ENCODE results near the gene ESPN.
"Not testable (repeated sequence)": the region's sequence is repeated elsewhere in the genome, so short reads cannot be mapped to it uniquely, and the experiment has no call there.

The ESPN gene

GRCh38 chr1:6431645-6432579 is 7.3 kb downstream of the ESPN start:
- WGBS, result 70% methylated on average over 11 of the region's 13 CpGs
- H3K9me3 ChIP-seq (ENCODE audit: insufficient read depth, low read depth, low read length); H3K4me3 ChIP-seq (ENCODE audit: low read length); H3K4me1 ChIP-seq (ENCODE audit: insufficient read depth, low read length); H3K27ac ChIP-seq (ENCODE audit: low read depth, low read length); H3K9ac ChIP-seq (ENCODE audit: low read depth, low read length); H3K36me3 ChIP-seq (ENCODE audit: insufficient read depth, low read length): not testable (repeated sequence)
- peaks cover 13% of the 10 kb centered on the region for H3K27me3 ChIP-seq (ENCODE audit: insufficient read depth, low read length)

- H3K9me3 ChIP-seq (ENCODE audit: insufficient read depth, low read depth, low read length), result no peaks in the 10 kb centered on the region
- WGBS, result 93% methylated on average over 5 of the region's 5 CpGs
- H3K9ac ChIP-seq (ENCODE audit: low read depth, low read length), result no peak overlapping the region
- H3K36me3 ChIP-seq (ENCODE audit: insufficient read depth, low read length), result no peaks in the 10 kb centered on the region
- H3K4me3 ChIP-seq (ENCODE audit: low read length), result no peak overlapping the region
- no peak overlapping the region for H3K27ac ChIP-seq (ENCODE audit: low read depth, low read length)
- H3K4me1 ChIP-seq (ENCODE audit: insufficient read depth, low read length), result no peaks in the 10 kb centered on the region; the same call in 1 of the 2 replicates
- peaks cover 10% of the 10 kb centered on the region for H3K27me3 ChIP-seq (ENCODE audit: insufficient read depth, low read length)
Observed at GRCh38 chr1:6434186-6434585, 9.6 kb downstream of the ESPN start.

- H3K27ac ChIP-seq (ENCODE audit: low read depth, low read length), result no peak overlapping the region
- H3K4me1 ChIP-seq (ENCODE audit: insufficient read depth, low read length), result no peaks in the 10 kb centered on the region; the same call in 1 of the 2 replicates
- H3K9me3 ChIP-seq (ENCODE audit: insufficient read depth, low read depth, low read length), result no peaks in the 10 kb centered on the region
- peaks cover 19% of the 10 kb centered on the region for H3K27me3 ChIP-seq (ENCODE audit: insufficient read depth, low read length)
- no peak overlapping the region for H3K9ac ChIP-seq (ENCODE audit: low read depth, low read length)
- 95% methylated on average over 15 of the region's 15 CpGs for WGBS
- no peaks in the 10 kb centered on the region for H3K36me3 ChIP-seq (ENCODE audit: insufficient read depth, low read length)
- no peak overlapping the region for H3K4me3 ChIP-seq (ENCODE audit: low read length)
Observed at GRCh38 chr1:6435129-6435528, 10.6 kb downstream of the ESPN start.

- no peak overlapping the region for H3K27ac ChIP-seq (ENCODE audit: low read depth, low read length)
- no peaks in the 10 kb centered on the region for H3K9me3 ChIP-seq (ENCODE audit: insufficient read depth, low read depth, low read length)
- H3K27me3 ChIP-seq (ENCODE audit: insufficient read depth, low read length), result peaks cover 20% of the 10 kb centered on the region
- H3K4me1 ChIP-seq (ENCODE audit: insufficient read depth, low read length), result no peaks in the 10 kb centered on the region
- H3K9ac ChIP-seq (ENCODE audit: low read depth, low read length), result no peak overlapping the region
- H3K4me3 ChIP-seq (ENCODE audit: low read length), result no peak overlapping the region
- WGBS, result 84% methylated on average over 2 of the region's 3 CpGs
- no peaks in the 10 kb centered on the region for H3K36me3 ChIP-seq (ENCODE audit: insufficient read depth, low read length)
Observed at GRCh38 chr1:6435547-6435946, 11.0 kb downstream of the ESPN start.

DNA sequence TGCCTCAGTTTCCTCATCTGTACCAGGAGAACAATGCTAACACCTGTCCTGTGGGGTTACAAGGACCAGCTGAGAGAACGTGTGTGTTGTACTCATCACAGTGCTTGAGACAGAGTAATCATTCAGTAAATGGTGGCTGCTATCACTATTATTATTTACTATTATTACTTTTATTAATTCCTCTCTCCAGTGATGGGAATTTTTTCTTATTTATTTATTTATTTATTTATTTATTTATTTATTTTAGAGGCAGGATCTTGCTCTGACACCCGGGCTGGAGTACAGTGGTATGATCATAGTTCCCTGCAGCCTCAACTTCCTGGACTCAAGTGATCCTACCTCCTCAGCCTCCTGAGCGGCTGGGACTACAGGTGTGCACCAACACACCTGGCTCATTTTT is 11.7 kb downstream of the ESPN start:
- not testable (repeated sequence) for H3K36me3 ChIP-seq (ENCODE audit: insufficient read depth, low read length); H3K27ac ChIP-seq (ENCODE audit: low read depth, low read length); H3K4me1 ChIP-seq (ENCODE audit: insufficient read depth, low read length); H3K9ac ChIP-seq (ENCODE audit: low read depth, low read length); H3K9me3 ChIP-seq (ENCODE audit: insufficient read depth, low read depth, low read length); H3K4me3 ChIP-seq (ENCODE audit: low read length)
- 100% methylated on average over 3 of the region's 3 CpGs for WGBS
- peaks cover 27% of the 10 kb centered on the region for H3K27me3 ChIP-seq (ENCODE audit: insufficient read depth, low read length)

GRCh38 chr1:6437012-6437700 is 12.6 kb downstream of the ESPN start:
- H3K27ac ChIP-seq (ENCODE audit: low read depth, low read length); H3K9me3 ChIP-seq (ENCODE audit: insufficient read depth, low read depth, low read length); H3K36me3 ChIP-seq (ENCODE audit: insufficient read depth, low read length); H3K4me1 ChIP-seq (ENCODE audit: insufficient read depth, low read length); H3K4me3 ChIP-seq (ENCODE audit: low read length); H3K9ac ChIP-seq (ENCODE audit: low read depth, low read length): not testable (repeated sequence)
- H3K27me3 ChIP-seq (ENCODE audit: insufficient read depth, low read length), result peaks cover 33% of the 10 kb centered on the region
- 84% methylated on average over 22 of the region's 22 CpGs for WGBS

GRCh38 chr1:6438047-6438525 is 13.5 kb downstream of the ESPN start:
- no peak overlapping the region for H3K4me3 ChIP-seq (ENCODE audit: low read length)
- peaks cover 31% of the 10 kb centered on the region for H3K27me3 ChIP-seq (ENCODE audit: insufficient read depth, low read length)
- 27% methylated on average over 5 of the region's 5 CpGs for WGBS

GRCh38 chr1:6440198-6441126 is 15.9 kb downstream of the ESPN start:
- no peaks in the 10 kb centered on the region for H3K36me3 ChIP-seq (ENCODE audit: insufficient read depth, low read length)
- H3K9ac ChIP-seq (ENCODE audit: low read depth, low read length), result no peak overlapping the region; the same call in 1 of the 2 replicates
- no peaks in the 10 kb centered on the region for H3K9me3 ChIP-seq (ENCODE audit: insufficient read depth, low read depth, low read length)
- H3K27ac ChIP-seq (ENCODE audit: low read depth, low read length), result no peak overlapping the region
- WGBS, result 10% methylated on average over 90 of the region's 101 CpGs
- H3K27me3 ChIP-seq (ENCODE audit: insufficient read depth, low read length), result peaks cover 31% of the 10 kb centered on the region
- peak overlapping the region; percentile 60 for H3K4me3 ChIP-seq (ENCODE audit: low read length)
- no peaks in the 10 kb centered on the region for H3K4me1 ChIP-seq (ENCODE audit: insufficient read depth, low read length)

More at GRCh38 chr1:6438047-6438525, 13.5 kb downstream of the ESPN start:
- Histone ChIP-seq H3K9me3 (ENCODE audit: insufficient read depth, low read depth, low read length) (no peaks in the 10 kb centered on the region), H3K9ac (ENCODE audit: low read depth, low read length) (no peak overlapping the region), H3K27ac (ENCODE audit: low read depth, low read length) (no peak overlapping the region), H3K36me3 (ENCODE audit: insufficient read depth, low read length) (no peaks in the 10 kb centered on the region), H3K4me1 (ENCODE audit: insufficient read depth, low read length) (no peaks in the 10 kb centered on the region)

GRCh38 chr1:6441586-6441985 is 17.0 kb downstream of the ESPN start:
- Histone ChIP-seq H3K27me3 (ENCODE audit: insufficient read depth, low read length) (peaks cover 34% of the 10 kb centered on the region), H3K27ac (ENCODE audit: low read depth, low read length) (no peak overlapping the region), H3K36me3 (ENCODE audit: insufficient read depth, low read length) (no peaks in the 10 kb centered on the region), H3K9ac (ENCODE audit: low read depth, low read length) (no peak overlapping the region), H3K4me3 (ENCODE audit: low read length) (no peak overlapping the region), H3K4me1 (ENCODE audit: insufficient read depth, low read length) (no peaks in the 10 kb centered on the region), H3K9me3 (ENCODE audit: insufficient read depth, low read depth, low read length) (no peaks in the 10 kb centered on the region)
- 75% methylated on average over 7 of the region's 7 CpGs for WGBS

- Histone ChIP-seq H3K27me3 (ENCODE audit: insufficient read depth, low read length) (peaks cover 48% of the 10 kb centered on the region), H3K9ac (ENCODE audit: low read depth, low read length) (no peak overlapping the region)
Observed at GRCh38 chr1:6443339-6444115, 19.0 kb downstream of the ESPN start.

More at GRCh38 chr1:6443339-6444115, 19.0 kb downstream of the ESPN start:
- Histone ChIP-seq H3K36me3 (ENCODE audit: insufficient read depth, low read length) (no peaks in the 10 kb centered on the region), H3K4me1 (ENCODE audit: insufficient read depth, low read length) (no peaks in the 10 kb centered on the region), H3K27ac (ENCODE audit: low read depth, low read length) (no peak overlapping the region), H3K9me3 (ENCODE audit: insufficient read depth, low read depth, low read length) (no peaks in the 10 kb centered on the region), H3K4me3 (ENCODE audit: low read length) (no peak overlapping the region)
- WGBS, result 92% methylated on average over 21 of the region's 21 CpGs

Data from HUES64 (cell line).